ENCODE data around the gene RGS3.

- no peak for TF ChIP-seq CTCF (IDR thresholded peaks at IDR 0.05; ENCODE audit: low read depth, low read length)
- TF ChIP-seq EZH2phosphoT487 (IDR thresholded peaks at IDR 0.05; ENCODE audit: low read depth) = no peak
Observed at GRCh38 chr9:113503131-113503541, 39.6 kb downstream of the RGS3 start.

Measured in OCI-LY3 (cell line).